ENCODE measurements around the gene VTI1A.

VTI1A gene

DNA sequence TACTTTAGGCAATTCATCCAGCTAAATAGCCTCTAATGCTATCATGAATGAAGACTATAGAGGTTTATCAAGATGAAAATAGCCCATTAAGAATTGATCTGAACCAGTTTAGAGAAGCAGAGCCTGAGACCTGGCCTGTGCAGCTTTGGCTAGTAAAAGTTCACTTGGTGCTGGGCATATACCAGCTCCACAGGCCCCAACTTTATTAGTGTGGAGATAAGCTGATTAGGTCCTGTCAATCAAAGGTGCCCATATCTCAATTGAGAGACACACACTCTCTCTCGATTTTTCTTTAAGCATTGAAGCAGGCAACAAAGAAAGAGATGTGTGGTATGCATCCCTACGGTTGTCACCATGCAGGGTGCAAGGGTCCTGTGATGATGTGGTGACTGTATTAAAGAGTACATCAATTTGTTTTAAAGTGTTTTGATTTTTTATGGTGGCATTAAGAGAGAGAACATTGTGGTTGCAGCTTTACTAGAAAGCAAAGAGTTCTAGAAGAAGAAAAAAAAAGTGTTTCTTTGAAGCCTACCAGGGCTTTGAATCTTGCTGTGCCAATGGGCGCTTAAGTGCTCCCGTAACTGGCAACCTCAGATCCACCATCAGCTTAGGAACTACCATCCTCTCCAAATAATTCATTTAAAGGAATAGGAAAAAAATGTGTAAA lies 111.6 kb downstream of the VTI1A start:
- H3K4me3 ChIP-seq (ENCODE audit: control insufficient read depth, low read depth, low read length), result no peak overlapping the region
- no peak for DNase-seq (ENCODE audit: low read depth)
- TF ChIP-seq CTCF (IDR thresholded peaks at IDR 0.05; ENCODE audit: control insufficient read depth, insufficient read depth, low read depth, low read length, missing control alignments), result no peak

GRCh38 chr10:112559349-112559748 lies 112.3 kb downstream of the VTI1A start:
- no peak for TF ChIP-seq CTCF (IDR thresholded peaks at IDR 0.05; ENCODE audit: control insufficient read depth, insufficient read depth, low read depth, low read length, missing control alignments)
- no peak overlapping the region for H3K4me3 ChIP-seq (ENCODE audit: control insufficient read depth, low read depth, low read length)
- no peak for DNase-seq (ENCODE audit: low read depth)

- H3K4me3 ChIP-seq (ENCODE audit: control insufficient read depth, low read depth, low read length), result no peak overlapping the region
- DNase-seq (ENCODE audit: low read depth), result no peak
- TF ChIP-seq CTCF (IDR thresholded peaks at IDR 0.05; ENCODE audit: control insufficient read depth, insufficient read depth, low read depth, low read length, missing control alignments), result no peak
Measured at GRCh38 chr10:112562122-112562521, 115.1 kb downstream of the VTI1A start.

- no peak for TF ChIP-seq CTCF (IDR thresholded peaks at IDR 0.05; ENCODE audit: control insufficient read depth, insufficient read depth, low read depth, low read length, missing control alignments)
- no peak overlapping the region for H3K4me3 ChIP-seq (ENCODE audit: control insufficient read depth, low read depth, low read length)
- no peak for DNase-seq (ENCODE audit: low read depth)
Measured at GRCh38 chr10:112562809-112563663, 116.0 kb downstream of the VTI1A start.

GRCh38 chr10:112564337-112564736 lies 117.3 kb downstream of the VTI1A start:
- no peak for DNase-seq (ENCODE audit: low read depth)
- H3K4me3 ChIP-seq (ENCODE audit: control insufficient read depth, low read depth, low read length), result no peak overlapping the region
- no peak for TF ChIP-seq CTCF (IDR thresholded peaks at IDR 0.05; ENCODE audit: control insufficient read depth, insufficient read depth, low read depth, low read length, missing control alignments)

GRCh38 chr10:112565434-112566053 lies 118.5 kb downstream of the VTI1A start:
- DNase-seq (ENCODE audit: low read depth), result peak; percentile 50
- no peak overlapping the region for H3K4me3 ChIP-seq (ENCODE audit: control insufficient read depth, low read depth, low read length)
- TF ChIP-seq CTCF (IDR thresholded peaks at IDR 0.05; ENCODE audit: control insufficient read depth, insufficient read depth, low read depth, low read length, missing control alignments), result peak; percentile 73
